Sciatic nerve (tissue), 2 donors: ENCODE measurements around the gene PRPF40A. TPM values are rescaled to one million over a fixed set of nuclear protein-coding genes. Genes with fewer than 3 reads are reported as not detected.

Source experiments
- ATAC-seq: fragments of 200-7000 bp; cut with Tn5 transposase; one replicate; pipeline ENCODE4 v1.9.1; 2020; ENCODE audit warnings: mild to moderate bottlenecking, moderate library complexity
- DNase-seq: peaks from one replicate; pipeline ENCODE4 v3.0.0-alpha.2; 2020; ENCODE audit warnings: low spot score
- intact Hi-C: fragments of 100-400 bp; cut with DNase I; formaldehyde crosslinking; loops from one replicate; pipeline ENCODE4 v1.14.2; 2022
- total RNA-seq: library from RNA; stranded (reverse); fragmentation: NEBNext Ultra II Directional; extraction: Animal tissue kit (Norgen Biotek cat#: 25700); gene quantifications from one replicate; pipeline ENCODE4 v1.2.1, GENCODE V29; 2021
- donor health status: DM: no; HTN: no; CAD: no.
- donor health status: DM: no; HTN: no; CAD: no.

Gene PRPF40A
- total RNA-seq, 1 donor from 2014 or later = 88.8 TPM

GRCh38 chr2:152603166-152603565 lies 114.1 kb downstream of the PRPF40A start:
- no peak for DNase-seq
- intact Hi-C loops = no loop called here
- no peak for ATAC-seq

- ATAC-seq = no peak
- intact Hi-C loops = no loop called here
Measured at GRCh38 chr2:152602750-152603149, 114.5 kb downstream of the PRPF40A start.

More at GRCh38 chr2:152602750-152603149, 114.5 kb downstream of the PRPF40A start:
- no peak for DNase-seq

Other genes with a start within 250 kb of the PRPF40A start
- gene ARL6IP6, start 1.2 kb upstream of the PRPF40A start, total RNA-seq = 17.5 TPM